Peyer's patch (tissue), 4 donors: ENCODE results near the gene ANKRD44. TPM values are rescaled to one million over a fixed set of nuclear protein-coding genes. Genes with fewer than 3 reads are reported as not detected.

Source experiments
- DNase-seq, 3 donors: peaks; one replicate each; pipeline ENCODE4 v3.0.0-alpha.2; 2017 to 2019
- H3K27ac ChIP-seq, 4 donors: fragments of 200-600 bp; sonication (generic); one replicate each; pipeline ENCODE4 v1.5.1; 2016 to 2019
- H3K27me3 ChIP-seq, 2 donors: fragments of 200-600 bp; sonication (generic); one replicate each; pipeline ENCODE4 v1.5.1; 2019
- H3K36me3 ChIP-seq, 3 donors: fragments of 200-600 bp; sonication (generic); one replicate each; pipeline ENCODE4 v1.5.1; 2016 to 2019
- H3K4me1 ChIP-seq, 4 donors: fragments of 200-600 bp; sonication (generic); one replicate each; pipeline ENCODE4 v1.5.1; 2016 to 2019
- H3K4me3 ChIP-seq, 4 donors: fragments of 200-600 bp; sonication (generic); 1 replicate in 3 of 4; 2 replicates in 1 of 4; pipeline ENCODE4 v1.5.1; 2016 to 2019; ENCODE audit warnings: mild to moderate bottlenecking in 1 of 4
- H3K9me3 ChIP-seq, 4 donors: fragments of 200-600 bp; sonication (generic); one replicate each; pipeline ENCODE4 v1.5.1; 2016 to 2019; ENCODE audit warnings: mild to moderate bottlenecking in 1 of 4
- POLR2A ChIP-seq, 2 donors: fragments of 450-650 bp; IDR thresholded peaks; one replicate each; pipeline ENCODE4 v1.5.1; 2017; ENCODE audit warnings: antibody characterized with exemption in 2 of 2, mild to moderate bottlenecking in 2 of 2, moderate library complexity in 2 of 2
- total RNA-seq, 4 donors: library from RNA; depleted of rRNA; stranded (reverse); fragments of >200 nt; gene quantifications; one replicate each; pipeline ENCODE4 v1.1.0, GENCODE V29; 2016
- TF ChIP-seq, protein P1 (sequence below), 6 experiments: fragments of 450-650 bp in 4 of 6; fragments of 200-600 bp in 2 of 6; sonication (generic) in 1 of 6; IDR thresholded peaks; one replicate each; pipeline ENCODE4 v1.5.1; 2017 to 2019; ENCODE audit warnings: antibody characterized with exemption in 6 of 6, mild to moderate bottlenecking in 3 of 6, moderate library complexity in 1 of 6

ANKRD44 gene
- total RNA-seq, 4 donors from 2014 or later = 24.8 to 215 (median 32.0) TPM

- Histone ChIP-seq H3K4me3 (no peak overlapping the region), H3K27me3 (no peaks in the 10 kb centered on the region), H3K27ac (no peak overlapping the region), H3K36me3 (no peaks in the 10 kb centered on the region), H3K9me3 (no peaks in the 10 kb centered on the region), H3K4me1 (peaks cover 0 to 5% (median 0%) of the 10 kb centered on the region in 4 donors)
- TF ChIP-seq, protein P1, sequence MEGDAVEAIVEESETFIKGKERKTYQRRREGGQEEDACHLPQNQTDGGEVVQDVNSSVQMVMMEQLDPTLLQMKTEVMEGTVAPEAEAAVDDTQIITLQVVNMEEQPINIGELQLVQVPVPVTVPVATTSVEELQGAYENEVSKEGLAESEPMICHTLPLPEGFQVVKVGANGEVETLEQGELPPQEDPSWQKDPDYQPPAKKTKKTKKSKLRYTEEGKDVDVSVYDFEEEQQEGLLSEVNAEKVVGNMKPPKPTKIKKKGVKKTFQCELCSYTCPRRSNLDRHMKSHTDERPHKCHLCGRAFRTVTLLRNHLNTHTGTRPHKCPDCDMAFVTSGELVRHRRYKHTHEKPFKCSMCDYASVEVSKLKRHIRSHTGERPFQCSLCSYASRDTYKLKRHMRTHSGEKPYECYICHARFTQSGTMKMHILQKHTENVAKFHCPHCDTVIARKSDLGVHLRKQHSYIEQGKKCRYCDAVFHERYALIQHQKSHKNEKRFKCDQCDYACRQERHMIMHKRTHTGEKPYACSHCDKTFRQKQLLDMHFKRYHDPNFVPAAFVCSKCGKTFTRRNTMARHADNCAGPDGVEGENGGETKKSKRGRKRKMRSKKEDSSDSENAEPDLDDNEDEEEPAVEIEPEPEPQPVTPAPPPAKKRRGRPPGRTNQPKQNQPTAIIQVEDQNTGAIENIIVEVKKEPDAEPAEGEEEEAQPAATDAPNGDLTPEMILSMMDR (IDR thresholded peaks at IDR 0.05) = no peak
- no peak for TF ChIP-seq POLR2A (IDR thresholded peaks at IDR 0.05)
- no peak for DNase-seq
Observed at GRCh38 chr2:197079832-197080555, 230.6 kb downstream of the ANKRD44 start.

DNA sequence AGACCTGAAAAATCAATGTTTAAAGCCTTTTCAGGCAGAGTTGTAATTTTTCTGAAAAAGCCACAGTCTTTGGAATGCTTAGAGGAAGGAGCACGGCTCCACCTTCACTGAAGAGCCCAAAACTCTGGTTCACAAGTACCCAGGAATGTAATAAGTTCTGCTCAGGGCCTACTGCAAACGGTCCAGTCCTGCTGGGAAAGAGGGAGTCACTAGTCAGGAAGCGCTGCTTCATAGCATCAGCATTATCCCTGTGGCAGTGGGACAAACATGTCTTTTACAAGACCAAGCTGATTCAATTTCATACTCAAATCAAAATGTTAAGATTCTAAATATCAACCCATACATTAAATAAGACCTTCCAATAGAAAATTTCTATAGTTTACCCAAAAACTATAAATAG, 231.2 kb downstream of the ANKRD44 start:
- H3K27ac ChIP-seq = no peak overlapping the region
- no peak for DNase-seq
- H3K27me3 ChIP-seq = no peaks in the 10 kb centered on the region
- peaks cover 0 to 5% (median 0%) of the 10 kb centered on the region in 4 donors for H3K4me1 ChIP-seq
- H3K9me3 ChIP-seq = no peaks in the 10 kb centered on the region
- H3K36me3 ChIP-seq = no peaks in the 10 kb centered on the region
- TF ChIP-seq, protein P1 (IDR thresholded peaks at IDR 0.05) = no peak
- no peak for TF ChIP-seq POLR2A (IDR thresholded peaks at IDR 0.05)
- no peak overlapping the region for H3K4me3 ChIP-seq

GRCh38 chr2:197078535-197078934, 232.0 kb downstream of the ANKRD44 start:
- Histone ChIP-seq H3K4me3 (no peak overlapping the region), H3K36me3 (no peaks in the 10 kb centered on the region), H3K9me3 (no peaks in the 10 kb centered on the region), H3K4me1 (peaks cover 0 to 5% (median 0%) of the 10 kb centered on the region in 4 donors), H3K27ac (no peak overlapping the region), H3K27me3 (no peaks in the 10 kb centered on the region)
- TF ChIP-seq, protein P1 (IDR thresholded peaks at IDR 0.05) = no peak
- TF ChIP-seq POLR2A (IDR thresholded peaks at IDR 0.05) = no peak
- DNase-seq = no peak

DNA sequence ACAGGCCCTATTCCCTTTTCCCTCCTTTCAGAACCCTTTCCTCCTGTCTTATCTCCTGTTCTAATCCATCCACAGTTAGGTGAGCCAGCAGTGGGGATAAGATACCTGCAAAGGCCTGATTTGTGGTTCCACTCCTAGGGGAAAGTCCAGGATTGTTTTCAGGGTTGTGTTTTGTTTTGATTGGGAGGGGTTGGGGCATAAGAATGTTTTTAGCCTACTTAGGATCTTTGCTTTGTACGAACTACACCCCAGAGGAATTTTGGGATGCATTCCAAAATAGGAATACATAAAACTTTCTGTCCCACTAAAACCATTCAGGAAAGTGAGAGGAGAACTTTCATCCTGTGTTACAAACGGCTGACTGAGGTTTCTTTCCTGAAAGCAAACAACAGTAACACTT, 233.2 kb downstream of the ANKRD44 start:
- no peak for DNase-seq
- no peaks in the 10 kb centered on the region for H3K9me3 ChIP-seq
- TF ChIP-seq, protein P1 (IDR thresholded peaks at IDR 0.05) = no peak
- TF ChIP-seq POLR2A (IDR thresholded peaks at IDR 0.05) = no peak
- H3K4me1 ChIP-seq = peaks cover 0 to 5% (median 0%) of the 10 kb centered on the region in 4 donors
- H3K27ac ChIP-seq = no peak overlapping the region
- no peaks in the 10 kb centered on the region for H3K36me3 ChIP-seq
- no peak overlapping the region for H3K4me3 ChIP-seq
- no peaks in the 10 kb centered on the region for H3K27me3 ChIP-seq

DNA sequence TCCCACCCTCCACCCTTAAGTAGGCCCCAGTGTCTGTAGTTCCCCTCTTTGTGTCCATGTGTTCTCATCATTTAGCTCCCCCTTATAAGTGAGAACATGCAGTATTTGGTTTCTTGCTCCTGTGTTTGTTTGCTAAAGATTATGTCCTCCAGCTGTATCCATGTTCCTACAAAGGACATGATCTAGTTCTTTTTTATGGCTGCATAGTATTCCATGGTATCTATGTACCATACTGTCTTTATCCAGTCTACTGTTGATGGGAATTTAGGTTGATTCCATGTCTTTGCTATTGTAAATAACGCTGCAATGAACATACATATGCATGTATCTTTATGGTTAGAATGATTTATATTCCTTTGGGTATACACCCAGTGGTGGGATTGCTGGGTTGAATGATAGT, 233.9 kb downstream of the ANKRD44 start:
- Histone ChIP-seq H3K36me3 (no peaks in the 10 kb centered on the region), H3K4me3 (no peak overlapping the region), H3K9me3 (no peaks in the 10 kb centered on the region), H3K4me1 (peaks cover 0 to 5% (median 0%) of the 10 kb centered on the region in 4 donors), H3K27me3 (no peaks in the 10 kb centered on the region), H3K27ac (no peak overlapping the region)
- no peak for TF ChIP-seq POLR2A (IDR thresholded peaks at IDR 0.05)
- TF ChIP-seq, protein P1 (IDR thresholded peaks at IDR 0.05) = no peak
- no peak for DNase-seq
